Stimulated activated CD8-positive, alpha-beta memory T cell treated with anti-CD3 and anti-CD28 coated beads, Interleukin-4, amount 100 ng/mL, for 48 hours (primary cell): Measurements from ENCODE around the gene KRTAP1-3.
"Not testable (repeated sequence)": the region's sequence is repeated elsewhere in the genome, so short reads cannot be mapped to it uniquely, and the experiment has no call there.

Source experiments
- DNase-seq: peaks from one replicate; pipeline ENCODE4 v3.0.0-alpha.2; 2020

The KRTAP1-3 gene

GRCh38 chr17:41054025-41054424, 19.4 kb upstream of the KRTAP1-3 start:
- no peak for DNase-seq

- no peak for DNase-seq
Measured at GRCh38 chr17:41052566-41052965, 17.9 kb upstream of the KRTAP1-3 start.

GRCh38 chr17:41049110-41049509, 14.4 kb upstream of the KRTAP1-3 start:
- DNase-seq: no peak

- no peak for DNase-seq
Measured at GRCh38 chr17:41048441-41048840, 13.8 kb upstream of the KRTAP1-3 start.

GRCh38 chr17:41046735-41047465, 12.2 kb upstream of the KRTAP1-3 start, which contains the start of gene KRTAP2-1:
TSS of gene KRTAP2-1 (minus strand) at chr17:41047316. CDS start at chr17:41047267, 49 bp downstream.
- not testable (repeated sequence) for DNase-seq

- no peak for DNase-seq
Measured at GRCh38 chr17:41042953-41043352, 8.3 kb upstream of the KRTAP1-3 start.

GRCh38 chr17:41040783-41041571, 6.3 kb upstream of the KRTAP1-3 start, which contains the start of gene KRTAP1-1:
TSS of gene KRTAP1-1 (minus strand) at chr17:41041450. CDS start at chr17:41041397, 53 bp downstream.
- not testable (repeated sequence) for DNase-seq

- no peak for DNase-seq
Measured at GRCh38 chr17:41037853-41038350, 3.2 kb upstream of the KRTAP1-3 start.

GRCh38 chr17:41029633-41030245, 4.9 kb downstream of the KRTAP1-3 start, which contains the start of gene KRTAP1-4:
TSS of gene KRTAP1-4 (minus strand) at chr17:41030195. CDS start at chr17:41030078, 117 bp downstream.
- DNase-seq: no peak

- no peak for DNase-seq
Measured at GRCh38 chr17:41026715-41027471, 7.8 kb downstream of the KRTAP1-3 start, which contains the start of gene KRTAP1-5. TSS of gene KRTAP1-5 (minus strand) at chr17:41027208. CDS start at chr17:41027155, 53 bp downstream.

GRCh38 chr17:41024697-41025096, 10.0 kb downstream of the KRTAP1-3 start:
- no peak for DNase-seq

GRCh38 chr17:41020336-41020735, 14.3 kb downstream of the KRTAP1-3 start:
- no peak for DNase-seq

- DNase-seq: no peak
Measured at GRCh38 chr17:41019415-41019814, 15.3 kb downstream of the KRTAP1-3 start.

- DNase-seq: no peak
Measured at GRCh38 chr17:41018541-41018940, 16.1 kb downstream of the KRTAP1-3 start.

- DNase-seq: no peak
Measured at GRCh38 chr17:41016578-41017215, 18.0 kb downstream of the KRTAP1-3 start.

- no peak for DNase-seq
Measured at GRCh38 chr17:41015454-41015853, 19.2 kb downstream of the KRTAP1-3 start.

- DNase-seq: no peak
Measured at GRCh38 chr17:41013606-41014005, 21.1 kb downstream of the KRTAP1-3 start.

GRCh38 chr17:41013181-41013580, 21.5 kb downstream of the KRTAP1-3 start:
- no peak for DNase-seq

- no peak for DNase-seq
Measured at GRCh38 chr17:41012326-41013120, 22.2 kb downstream of the KRTAP1-3 start.

GRCh38 chr17:41010441-41010840, 24.2 kb downstream of the KRTAP1-3 start:
- no peak for DNase-seq

- DNase-seq: no peak
Measured at GRCh38 chr17:41009936-41010335, 24.7 kb downstream of the KRTAP1-3 start.
